CD14-positive monocyte (primary cell): ENCODE data around the gene COPS4. TPM values are rescaled to one million over a fixed set of nuclear protein-coding genes. Genes with fewer than 3 reads are reported as not detected.
A peak's percentile ranks its signal among the peaks of the same experiment; 100 is the strongest.
"Not testable (repeated sequence)": the region's sequence is repeated elsewhere in the genome, so short reads cannot be mapped to it uniquely, and the experiment has no call there.

ENCODE experiments used
- DNase-seq, 3 donors: peaks; one replicate each; pipeline ENCODE4 v3.0.0-alpha.2; 2011 to 2022
- H2AFZ ChIP-seq: 2 replicates; pipeline ENCODE4 v1.6.0; 2012; ENCODE audit warnings: mild to moderate bottlenecking, low read depth, low read length, inconsistent platforms; ENCODE audit not compliant: insufficient read depth, poor library complexity, severe bottlenecking
- H3K27ac ChIP-seq, 2 donors: 1 replicate in 1 of 2; 2 replicates in 1 of 2; pipeline ENCODE4 v1.5.1; 2012 to 2013; ENCODE audit warnings: low read length in 2 of 2, control low read depth in 1 of 2, inconsistent platforms in 1 of 2, low read depth in 1 of 2, mild to moderate bottlenecking in 1 of 2
- H3K27me3 ChIP-seq, 2 donors: one replicate each; pipeline versions ENCODE4 v1.6.0 to v1.6.1; 2011 to 2013; ENCODE audit warnings: low read length in 2 of 2; ENCODE audit not compliant: control insufficient read depth in 2 of 2, insufficient read depth in 2 of 2
- H3K36me3 ChIP-seq, 2 donors: replicated peaks in 1 of 2; 1 replicate in 1 of 2; 2 replicates in 1 of 2; pipeline versions ENCODE4 v1.5.1 to v1.6.1; 2012 to 2013; ENCODE audit warnings: low read length in 2 of 2, control low read depth in 1 of 2, inconsistent platforms in 1 of 2, mild to moderate bottlenecking in 1 of 2; ENCODE audit not compliant: insufficient read depth in 2 of 2, control insufficient read depth in 1 of 2
- H3K4me1 ChIP-seq, 2 donors: 1 replicate in 1 of 2; 2 replicates in 1 of 2; pipeline versions ENCODE4 v1.5.1 to v1.6.1; 2012 to 2013; ENCODE audit warnings: low read length in 2 of 2, control low read depth in 1 of 2, inconsistent platforms in 1 of 2, mild to moderate bottlenecking in 1 of 2, moderate library complexity in 1 of 2; ENCODE audit not compliant: insufficient read depth in 2 of 2, control insufficient read depth in 1 of 2
- H3K4me2 ChIP-seq: replicated peaks from 2 replicates; pipeline ENCODE3; 2012; ENCODE audit warnings: low read length, moderate library complexity, mild to moderate bottlenecking; ENCODE audit not compliant: poor library complexity, severe bottlenecking; ENCODE audit errors: extremely low read depth
- H3K4me3 ChIP-seq, 3 experiments: fragments of 200-600 bp in 1 of 3; sonication (generic) in 1 of 3; replicated peaks in 1 of 3; 1 replicate in 2 of 3; 2 replicates in 1 of 3; pipeline ENCODE4 v1.5.1; 2011 to 2013; ENCODE audit warnings: low read length in 3 of 3, mild to moderate bottlenecking in 3 of 3, control low read depth in 2 of 3, low read depth in 2 of 3, inconsistent platforms in 1 of 3, moderate library complexity in 1 of 3
- H3K79me2 ChIP-seq: 2 replicates; pipeline ENCODE4 v1.6.0; 2012; ENCODE audit warnings: mild to moderate bottlenecking, control low read depth, inconsistent platforms, low read length, moderate library complexity; ENCODE audit not compliant: insufficient read depth
- H3K9ac ChIP-seq: 2 replicates; pipeline ENCODE4 v1.6.0; 2017; ENCODE audit warnings: low read length, mild to moderate bottlenecking; ENCODE audit not compliant: insufficient read depth, poor library complexity, severe bottlenecking
- H3K9me3 ChIP-seq, 2 donors: replicated peaks in 1 of 2; 1 replicate in 1 of 2; 2 replicates in 1 of 2; pipeline versions ENCODE4 v1.5.1 to v1.6.1; 2012 to 2013; ENCODE audit warnings: low read length in 2 of 2, control low read depth in 1 of 2; ENCODE audit not compliant: control insufficient read depth in 1 of 2, insufficient read depth in 1 of 2
- H4K20me1 ChIP-seq: 2 replicates; pipeline ENCODE4 v1.6.0; 2012; ENCODE audit warnings: mild to moderate bottlenecking, low read length, control low read depth, moderate library complexity; ENCODE audit not compliant: insufficient read depth
- H3K27ac Mint-ChIP-seq, 7 donors: one replicate each; pipeline ENCODE4 v1.8.0; 2020; ENCODE audit warnings: mild to moderate bottlenecking in 7 of 7, mixed read lengths in 7 of 7, moderate library complexity in 6 of 7, inconsistent platforms in 2 of 7
- H3K27me3 Mint-ChIP-seq, 3 donors: one replicate each; pipeline ENCODE4 v1.8.0; 2021 to 2022; ENCODE audit warnings: low read depth in 3 of 3, mild to moderate bottlenecking in 3 of 3, mixed read lengths in 3 of 3, moderate library complexity in 3 of 3, inconsistent platforms in 1 of 3
- H3K36me3 Mint-ChIP-seq, 2 donors: one replicate each; pipeline ENCODE4 v1.8.0; 2020; ENCODE audit warnings: mixed read lengths in 2 of 2, inconsistent platforms in 1 of 2, mild to moderate bottlenecking in 1 of 2
- H3K4me1 Mint-ChIP-seq: one replicate; pipeline ENCODE4 v1.8.0; 2020; ENCODE audit warnings: mild to moderate bottlenecking, mixed read lengths
- H3K4me3 Mint-ChIP-seq, 2 donors: one replicate each; pipeline ENCODE4 v1.8.0; 2020; ENCODE audit warnings: mild to moderate bottlenecking in 2 of 2, mixed read lengths in 2 of 2, moderate library complexity in 1 of 2
- H3K9me3 Mint-ChIP-seq, 7 donors: one replicate each; pipeline ENCODE4 v1.8.0; 2020 to 2022; ENCODE audit warnings: mixed read lengths in 7 of 7, mild to moderate bottlenecking in 6 of 7, moderate library complexity in 6 of 7, inconsistent platforms in 2 of 7
- CTCF ChIP-seq: fragments of 200-600 bp; IDR thresholded peaks from one replicate; pipeline ENCODE4 v1.8.0; 2022; ENCODE audit warnings: antibody characterized with exemption, mild to moderate bottlenecking
- WGBS: methylation state at CpG from one replicate; pipeline ENCODE4 v1.1.5; 2013; ENCODE audit warnings: missing lambda C conversion rate; ENCODE audit not compliant: insufficient coverage; 5-methylcytosine and 5-hydroxymethylcytosine counted together
- intact Hi-C, 2 donors: fragments of 100-400 bp; cut with micrococcal nuclease; formaldehyde crosslinking; loops; one replicate each; pipeline versions ENCODE4 v1.15.0 to v1.15.1; 2023
- polyA plus RNA-seq, 3 donors: library from polyadenylated mRNA; depleted of rRNA in 1 of 3; unstranded in 2 of 3; stranded (reverse) in 1 of 3; fragments of 300-500 nt in 2 of 3; fragments of >200 nt in 1 of 3; fragmentation: Illumina TruSeq in 2 of 3; gene quantifications; 1 replicate in 2 of 3; 2 replicates in 1 of 3; pipeline ENCODE4 v1.2.3, GENCODE V29; 2012 to 2021

COPS4 gene
- polyA plus RNA-seq, 3 donors = 16.0 to 54.7 (median 54.5) TPM

DNA sequence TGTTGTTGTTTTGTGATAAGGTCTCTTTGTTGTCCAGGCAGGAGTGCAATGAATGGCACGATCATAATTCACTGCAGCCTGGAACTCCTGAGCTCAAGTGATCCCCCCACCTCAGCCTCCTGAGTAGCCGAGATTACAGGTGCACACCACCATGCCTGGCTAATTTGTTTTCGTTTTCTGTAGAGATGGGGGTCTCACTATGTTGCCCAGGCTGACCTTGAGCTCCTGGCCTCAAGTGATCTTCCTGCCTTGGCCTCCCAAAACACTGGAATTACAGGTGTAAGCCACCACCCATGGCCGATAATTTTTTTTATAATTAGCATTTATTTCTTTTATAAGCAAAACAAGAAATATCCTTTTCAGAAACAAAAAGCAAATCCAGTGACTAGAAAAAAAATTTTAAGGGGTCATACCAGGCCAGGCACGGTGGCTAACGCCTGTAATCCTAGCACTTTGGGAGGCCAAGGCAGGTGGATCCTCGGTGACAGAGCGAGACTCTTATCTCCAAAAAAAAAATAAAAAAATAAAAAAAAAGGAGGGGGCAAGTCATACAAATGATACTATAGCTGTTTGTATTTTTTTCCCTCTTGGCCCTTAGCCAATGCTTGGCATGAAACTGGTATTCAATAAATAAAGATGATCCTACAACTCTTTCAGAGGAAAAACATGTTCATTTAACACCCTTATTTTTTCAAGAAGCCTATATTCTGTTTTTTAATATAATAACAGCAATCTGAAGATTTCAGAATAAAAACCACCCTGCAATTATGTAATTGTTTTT lies 76.2 kb downstream of the COPS4 start:
- peaks cover 60% of the 10 kb centered on the region for H3K4me1 Mint-ChIP-seq
- no peak for DNase-seq

GRCh38 chr4:83111751-83112141 lies 76.8 kb downstream of the COPS4 start:
- Histone ChIP-seq H3K79me2 (peaks cover 96% of the 10 kb centered on the region), H3K4me3 (peak overlapping the region; percentile 58 to 90 (median 85)), H3K27ac (peak overlapping the region; percentile 66 to 87), H3K4me1 (peaks cover 61 to 74% of the 10 kb centered on the region in 2 donors), H3K4me2 (peak overlapping the region; percentile 86)
- Mint-ChIP-seq H3K4me3 (peak overlapping the region; percentile 69 to 78), H3K27ac (peak overlapping the region; percentile 83 to 93 (median 91)), H3K4me1 (peaks cover 57% of the 10 kb centered on the region), H3K36me3 (peaks cover 0 to 14% of the 10 kb centered on the region in 2 donors)
- H3K9me3 Mint-ChIP-seq, H3K27me3 Mint-ChIP-seq, H3K9me3 ChIP-seq, DNase-seq, H3K27me3 ChIP-seq, H2AFZ ChIP-seq, H3K9ac ChIP-seq, H4K20me1 ChIP-seq, H3K36me3 ChIP-seq: not testable (repeated sequence)
- no CpG with 5 or more reads among the region's 7 CpGs for WGBS
- intact Hi-C loops = loop anchor here in 1 of 2 donors (2.0 to 5.0 kb wide), 2 partner anchors 15 to 86 kb away; no protein-coding TSS in a partner anchor

More for the DNA sequence above, 76.2 kb downstream of the COPS4 start:
- no peaks in the 10 kb centered on the region for H3K27me3 ChIP-seq
- no peaks in the 10 kb centered on the region for H4K20me1 ChIP-seq
- H3K79me2 ChIP-seq = peaks cover 99% of the 10 kb centered on the region
- peak overlapping the region; percentile 86 to 96 (median 94) for H3K27ac Mint-ChIP-seq
- TF ChIP-seq CTCF = no peak
- peak overlapping the region; percentile 86 for H3K4me2 ChIP-seq
- peak overlapping the region; percentile 93 for H2AFZ ChIP-seq
- peak overlapping the region; percentile 92 to 95 for H3K4me3 Mint-ChIP-seq
- WGBS = no CpG with 5 or more reads among the region's 8 CpGs
- intact Hi-C loops = loop anchor here in 1 of 2 donors (5.0 kb wide), 1 partner anchor 86 kb away; no protein-coding TSS in a partner anchor
- peaks cover 60 to 72% of the 10 kb centered on the region in 2 donors for H3K4me1 ChIP-seq
- no peaks in the 10 kb centered on the region for H3K9me3 Mint-ChIP-seq
- H3K27ac ChIP-seq = peak overlapping the region; percentile 87 to 88
- no peaks in the 10 kb centered on the region for H3K9me3 ChIP-seq
- H3K27me3 Mint-ChIP-seq = no peaks in the 10 kb centered on the region
- H3K36me3 Mint-ChIP-seq = peaks cover 0 to 20% of the 10 kb centered on the region in 2 donors
- H3K36me3 ChIP-seq = peaks cover 5 to 6% of the 10 kb centered on the region in 2 donors
- H3K9ac ChIP-seq = peak overlapping the region; percentile 87
- H3K4me3 ChIP-seq = peak overlapping the region; percentile 85 to 95 (median 90)
